ENCODE data around the gene BRSK1. TPM values are rescaled to one million over a fixed set of nuclear protein-coding genes. Genes with fewer than 3 reads are reported as not detected.
A peak's percentile ranks its signal among the peaks of the same experiment; 100 is the strongest.

The BRSK1 gene
- total and polyA plus RNA-seq, 3 donors from 2014 or later = 12.8 to 20.7 (median 14.9) TPM

GRCh38 chr19:55256562-55257460 lies 27.0 kb upstream of the BRSK1 start:
- intact Hi-C loops (cut with DNase I; ENCODE audit: low total_unique reads) = no loop called here
- Histone ChIP-seq H3K4me3 (peak overlapping the region; percentile 93 to 98), H3K9me3 (no peaks in the 10 kb centered on the region), H3K27me3 (no peaks in the 10 kb centered on the region), H3K27ac (peak overlapping the region; percentile 76 to 97), H3K36me3 (ENCODE audit: low read depth, missing control alignments) (no peaks in the 10 kb centered on the region), H3K4me1 (peaks cover 31% of the 10 kb centered on the region)
- TF ChIP-seq CTCF (IDR thresholded peaks at IDR 0.05) (no peak), POLR2A (IDR thresholded peaks at IDR 0.05) (no peak)
- 14 to 17% methylated on average over 22 of the region's 22 CpGs for WGBS, 2 donors
- peak; percentile 63 for DNase-seq

- no peaks in the 10 kb centered on the region for H3K36me3 ChIP-seq (ENCODE audit: low read depth, missing control alignments)
- no peak for TF ChIP-seq POLR2A (IDR thresholded peaks at IDR 0.05)
- no peak for TF ChIP-seq CTCF (IDR thresholded peaks at IDR 0.05)
- peak overlapping the region; percentile 93 to 98 for H3K4me3 ChIP-seq
- no peaks in the 10 kb centered on the region for H3K27me3 ChIP-seq
- peak overlapping the region; percentile 76 to 97 for H3K27ac ChIP-seq
- peak; percentile 27 for DNase-seq
- 1 to 2% methylated on average over 46 to 50 of the region's 51 CpGs for WGBS, 2 donors
- no peaks in the 10 kb centered on the region for H3K9me3 ChIP-seq
- intact Hi-C loops (cut with DNase I; ENCODE audit: low total_unique reads) = no loop called here
- peaks cover 31% of the 10 kb centered on the region for H3K4me1 ChIP-seq
These were observed 26.1 kb upstream of the BRSK1 start for GRCh38 chr19:55257461-55258420.

GRCh38 chr19:55258476-55258827 lies 25.3 kb upstream of the BRSK1 start:
- 1% methylated on average over 47 of the region's 53 CpGs; no CpG with 5 or more reads in 1 of the 2 donors for WGBS, 2 donors
- DNase-seq = no peak
- peaks cover 31% of the 10 kb centered on the region for H3K4me1 ChIP-seq
- H3K27ac ChIP-seq = peak overlapping the region; percentile 88 to 97
- no peaks in the 10 kb centered on the region for H3K27me3 ChIP-seq
- TF ChIP-seq POLR2A (IDR thresholded peaks at IDR 0.05) = no peak
- no peak for TF ChIP-seq CTCF (IDR thresholded peaks at IDR 0.05)
- no peaks in the 10 kb centered on the region for H3K36me3 ChIP-seq (ENCODE audit: low read depth, missing control alignments)
- no peaks in the 10 kb centered on the region for H3K9me3 ChIP-seq
- H3K4me3 ChIP-seq = peak overlapping the region; percentile 93 to 98
- intact Hi-C loops (cut with DNase I; ENCODE audit: low total_unique reads) = no loop called here

- H3K36me3 ChIP-seq (ENCODE audit: low read depth, missing control alignments) = no peaks in the 10 kb centered on the region
- H3K27me3 ChIP-seq = no peaks in the 10 kb centered on the region
- intact Hi-C loops (cut with DNase I; ENCODE audit: low total_unique reads) = no loop called here
- H3K4me3 ChIP-seq = peak within 1 kb of the TSS; percentile 93 to 98
- peak within 1 kb of the TSS; percentile 88 to 97 for H3K27ac ChIP-seq
- DNase-seq = peak; percentile 98
- peak; percentile 65 for TF ChIP-seq POLR2A (IDR thresholded peaks at IDR 0.05)
- no peak for TF ChIP-seq CTCF (IDR thresholded peaks at IDR 0.05)
- WGBS, 2 donors = 0 to 1% methylated on average over 45 to 71 of the region's 76 CpGs
- H3K4me1 ChIP-seq = peaks cover 31% of the 10 kb centered on the region
- H3K9me3 ChIP-seq = no peaks in the 10 kb centered on the region
These were observed 24.8 kb upstream of the BRSK1 start, which contains the start of gene PPP6R1 for GRCh38 chr19:55258828-55259539. Gene PPP6R1, minus strand, starts transcription at chr19:55259017. Its CDS starts 11,914 bp downstream, at chr19:55247103.

Measured in testis (tissue), 3 donors.